ENCODE results near the gene SLC44A3. TPM values are rescaled to one million over a fixed set of nuclear protein-coding genes. Genes with fewer than 3 reads are reported as not detected.

Gene SLC44A3
- polyA plus RNA-seq, 3 donors, result not detected

GRCh38 chr1:94778808-94779207, 41.3 kb upstream of the SLC44A3 start:
- Histone ChIP-seq H3K4me3 (replicated peaks in 1 of 3; ENCODE audit: low read depth in 2 of 3, low read length in 3 of 3) (no peak overlapping the region), H3K36me3 (replicated peaks in 1 of 2; ENCODE audit: control insufficient read depth in 1 of 2, insufficient read depth in 2 of 2, low read length in 2 of 2) (no peaks in the 10 kb centered on the region), H3K79me2 (ENCODE audit: insufficient read depth, low read length) (no peaks in the 10 kb centered on the region), H3K9me3 (replicated peaks in 1 of 2; ENCODE audit: control insufficient read depth in 1 of 2, insufficient read depth in 1 of 2, low read length in 2 of 2) (peaks cover 7 to 8% of the 10 kb centered on the region in 2 donors), H3K4me1 (ENCODE audit: control insufficient read depth in 1 of 2, insufficient read depth in 2 of 2, low read length in 2 of 2) (peaks cover 0 to 2% of the 10 kb centered on the region in 2 donors), H4K20me1 (ENCODE audit: insufficient read depth, low read length) (no peaks in the 10 kb centered on the region), H3K4me2 (replicated peaks; ENCODE audit: extremely low read depth, low read length, poor library complexity, severe bottlenecking) (no peak overlapping the region), H2AFZ (ENCODE audit: insufficient read depth, low read depth, low read length, poor library complexity, severe bottlenecking) (no peak overlapping the region), H3K27ac (ENCODE audit: low read depth in 1 of 2, low read length in 2 of 2) (no peak overlapping the region), H3K9ac (ENCODE audit: insufficient read depth, low read length, poor library complexity, severe bottlenecking) (no peak overlapping the region), H3K27me3 (ENCODE audit: control insufficient read depth in 2 of 2, insufficient read depth in 2 of 2, low read length in 2 of 2) (no peaks in the 10 kb centered on the region)
- Mint-ChIP-seq H3K9me3 (peaks cover 0 to 11% (median 7%) of the 10 kb centered on the region in 7 donors), H3K27me3 (ENCODE audit: low read depth in 3 of 3) (peaks cover 3 to 5% (median 5%) of the 10 kb centered on the region in 3 donors), H3K4me3 (no peak overlapping the region), H3K4me1 (peaks cover 2% of the 10 kb centered on the region), H3K36me3 (peaks cover 0 to 3% of the 10 kb centered on the region in 2 donors), H3K27ac (no peak overlapping the region)
- intact Hi-C loops (cut with micrococcal nuclease), result loop anchor here in 1 of 2 donors (10.0 kb wide), 1 partner anchor 174 kb away; no protein-coding TSS in a partner anchor
- no peak for DNase-seq
- no peak for TF ChIP-seq CTCF (IDR thresholded peaks at IDR 0.05)

- WGBS (ENCODE audit: insufficient coverage), result 85% methylated on average over 8 of the region's 12 CpGs
- H3K9me3 ChIP-seq (replicated peaks in 1 of 2; ENCODE audit: control insufficient read depth in 1 of 2, insufficient read depth in 1 of 2, low read length in 2 of 2), result no peaks in the 10 kb centered on the region
- Mint-ChIP-seq H3K36me3 (no peaks in the 10 kb centered on the region), H3K27ac (no peak overlapping the region), H3K4me1 (no peaks in the 10 kb centered on the region), H3K4me3 (no peak overlapping the region), H3K9me3 (peaks cover 0 to 3% (median 0%) of the 10 kb centered on the region in 7 donors), H3K27me3 (ENCODE audit: low read depth in 3 of 3) (peaks cover 1 to 6% (median 5%) of the 10 kb centered on the region in 3 donors)
- intact Hi-C loops (cut with micrococcal nuclease), result no loop called here
- no peak overlapping the region for H3K27ac ChIP-seq (ENCODE audit: low read depth in 1 of 2, low read length in 2 of 2)
- TF ChIP-seq CTCF (IDR thresholded peaks at IDR 0.05), result no peak
- H3K27me3 ChIP-seq (ENCODE audit: control insufficient read depth in 2 of 2, insufficient read depth in 2 of 2, low read length in 2 of 2), result no peaks in the 10 kb centered on the region
- no peaks in the 10 kb centered on the region for H3K36me3 ChIP-seq (replicated peaks in 1 of 2; ENCODE audit: control insufficient read depth in 1 of 2, insufficient read depth in 2 of 2, low read length in 2 of 2)
- no peak overlapping the region for H3K9ac ChIP-seq (ENCODE audit: insufficient read depth, low read length, poor library complexity, severe bottlenecking)
- no peaks in the 10 kb centered on the region for H3K79me2 ChIP-seq (ENCODE audit: insufficient read depth, low read length)
- H4K20me1 ChIP-seq (ENCODE audit: insufficient read depth, low read length), result no peaks in the 10 kb centered on the region
- no peak overlapping the region for H3K4me2 ChIP-seq (replicated peaks; ENCODE audit: extremely low read depth, low read length, poor library complexity, severe bottlenecking)
- DNase-seq, result no peak
- H2AFZ ChIP-seq (ENCODE audit: insufficient read depth, low read depth, low read length, poor library complexity, severe bottlenecking), result no peak overlapping the region
- H3K4me3 ChIP-seq (replicated peaks in 1 of 3; ENCODE audit: low read depth in 2 of 3, low read length in 3 of 3), result no peak overlapping the region
- no peaks in the 10 kb centered on the region for H3K4me1 ChIP-seq (ENCODE audit: control insufficient read depth in 1 of 2, insufficient read depth in 2 of 2, low read length in 2 of 2)
Observed at GRCh38 chr1:94783342-94784189, 36.6 kb upstream of the SLC44A3 start.
